Prostate gland (tissue), 2 donors: ENCODE data around the gene ZNF280B. TPM values are rescaled to one million over a fixed set of nuclear protein-coding genes. Genes with fewer than 3 reads are reported as not detected.

ENCODE experiments used
- DNase-seq: peaks from one replicate; pipeline ENCODE4 v3.0.0-alpha.2; 2019; ENCODE audit warnings: low spot score
- H3K27ac ChIP-seq, 2 donors: fragments of 200-600 bp; sonication (generic); 2 replicates each; pipeline ENCODE4 v1.5.1; 2017 to 2019
- H3K27me3 ChIP-seq: fragments of 200-600 bp; sonication (generic); replicated peaks from 2 replicates; pipeline ENCODE4 v1.5.1; 2019; ENCODE audit not compliant: insufficient read depth
- H3K36me3 ChIP-seq, 2 donors: fragments of 200-600 bp; sonication (generic); 1 replicate in 1 of 2; 2 replicates in 1 of 2; pipeline versions ENCODE4 v1.5.1 to v1.8.1; 2017 to 2019
- H3K4me1 ChIP-seq: fragments of 200-600 bp; sonication (generic); replicated peaks from 2 replicates; pipeline ENCODE4 v1.5.1; 2019
- H3K4me3 ChIP-seq, 2 donors: fragments of 200-600 bp; sonication (generic); 2 replicates each; pipeline ENCODE4 v1.5.1; 2017 to 2019
- H3K9me3 ChIP-seq: fragments of 200-600 bp; sonication (generic); 2 replicates; pipeline ENCODE4 v1.5.1; 2017
- CTCF ChIP-seq, 4 experiments: fragments of 200-600 bp in 2 of 4; fragments of 450-650 bp in 2 of 4; sonication (generic) in 2 of 4; IDR thresholded peaks; 1 replicate in 3 of 4; 2 replicates in 1 of 4; pipeline ENCODE4 v1.5.1; 2016 to 2019; ENCODE audit warnings: antibody characterized with exemption in 4 of 4, mild to moderate bottlenecking in 2 of 4, moderate library complexity in 2 of 4
- POLR2A ChIP-seq: fragments of 450-650 bp; IDR thresholded peaks from one replicate; pipeline ENCODE4 v1.6.1; 2016; ENCODE audit warnings: antibody characterized with exemption, mild to moderate bottlenecking
- POLR2AphosphoS5 ChIP-seq: sonication (generic); formaldehyde crosslinking; IDR thresholded peaks from one replicate; pipeline ENCODE4 v1.6.1; 2017; ENCODE audit warnings: antibody characterized with exemption
- WGBS: methylation state at CpG from one replicate; pipeline ENCODE4 v1.1.5; 2018; 5-methylcytosine and 5-hydroxymethylcytosine counted together
- intact Hi-C: fragments of 100-400 bp; cut with DNase I; formaldehyde crosslinking; loops from one replicate; pipeline ENCODE4 v1.14.2; 2022
- total RNA-seq, 2 donors: library from RNA; depleted of rRNA; stranded (reverse); fragments of >200 nt; gene quantifications; one replicate each; pipeline ENCODE4 v1.1.0, GENCODE V29; 2016

The ZNF280B gene
- total RNA-seq, 2 donors from 2014 or later = 0.50 to 33.9 TPM

DNA sequence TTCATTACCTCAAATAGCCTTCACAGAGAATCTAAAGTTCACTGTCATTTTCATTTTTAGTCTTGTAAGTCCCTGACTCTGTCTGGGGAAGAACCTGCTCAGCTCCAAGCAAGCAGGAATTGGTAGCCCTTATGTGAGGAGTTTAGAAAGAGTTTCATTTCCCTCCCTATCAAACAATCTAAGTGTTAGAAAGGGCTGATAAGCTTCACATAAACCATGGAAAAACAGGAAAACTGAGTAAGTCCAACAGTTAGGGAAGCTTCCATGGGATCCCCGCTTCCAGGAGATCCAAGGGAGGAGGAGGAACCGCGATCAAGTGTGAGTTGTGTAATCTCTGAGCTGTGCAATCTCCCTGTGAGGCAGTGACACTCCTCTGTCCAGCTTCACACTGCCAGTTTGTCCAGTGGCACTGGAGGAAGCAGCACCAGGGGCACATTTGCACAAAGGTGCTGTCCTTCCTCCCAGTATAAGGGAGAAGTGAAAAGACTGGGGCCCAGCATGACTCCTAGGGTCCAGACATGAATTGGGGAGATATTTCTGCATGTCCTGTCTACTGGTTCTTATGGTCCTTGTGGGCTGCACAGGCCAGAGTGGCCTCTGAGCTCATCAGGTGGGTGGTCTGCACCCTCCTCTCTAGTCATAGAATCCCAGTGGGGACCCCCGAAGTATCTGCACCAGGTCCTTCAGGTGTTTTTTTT lies 46.2 kb upstream of the ZNF280B start:
- intact Hi-C loops = no loop called here
- no peak overlapping the region for H3K27ac ChIP-seq
- H3K4me1 ChIP-seq = no peaks in the 10 kb centered on the region
- H3K36me3 ChIP-seq = no peaks in the 10 kb centered on the region
- WGBS = 93% methylated on average over 4 of the region's 4 CpGs
- H3K4me3 ChIP-seq = no peak overlapping the region
- H3K27me3 ChIP-seq = no peaks in the 10 kb centered on the region
- TF ChIP-seq POLR2A (no peak), POLR2AphosphoS5 (no peak), CTCF (IDR thresholded peaks at IDR 0.05) (no peak)
- no peak for DNase-seq
- H3K9me3 ChIP-seq = no peaks in the 10 kb centered on the region

- no peaks in the 10 kb centered on the region for H3K36me3 ChIP-seq
- no peak overlapping the region for H3K4me3 ChIP-seq
- 58% methylated on average over 8 of the region's 8 CpGs for WGBS
- no peaks in the 10 kb centered on the region for H3K4me1 ChIP-seq
- no peak overlapping the region for H3K27ac ChIP-seq
- H3K27me3 ChIP-seq = no peaks in the 10 kb centered on the region
- no peak for DNase-seq
- TF ChIP-seq POLR2AphosphoS5 (no peak), CTCF (IDR thresholded peaks at IDR 0.05) (no peak), POLR2A (no peak)
- intact Hi-C loops = no loop called here
- no peaks in the 10 kb centered on the region for H3K9me3 ChIP-seq
These were observed 45.4 kb upstream of the ZNF280B start for GRCh38 chr22:22553735-22554586.

GRCh38 chr22:22553141-22553540 lies 44.6 kb upstream of the ZNF280B start:
- Histone ChIP-seq H3K27ac (no peak overlapping the region), H3K9me3 (no peaks in the 10 kb centered on the region), H3K36me3 (no peaks in the 10 kb centered on the region), H3K4me3 (no peak overlapping the region), H3K27me3 (no peaks in the 10 kb centered on the region), H3K4me1 (no peaks in the 10 kb centered on the region)
- DNase-seq = no peak
- intact Hi-C loops = no loop called here
- WGBS = 90% methylated on average over 1 of the region's 1 CpG
- no peak for TF ChIP-seq POLR2AphosphoS5
- no peak for TF ChIP-seq POLR2A
- no peak for TF ChIP-seq CTCF (IDR thresholded peaks at IDR 0.05)

GRCh38 chr22:22552630-22553029 lies 44.1 kb upstream of the ZNF280B start:
- Histone ChIP-seq H3K36me3 (no peaks in the 10 kb centered on the region), H3K27me3 (no peaks in the 10 kb centered on the region), H3K27ac (no peak overlapping the region), H3K4me1 (no peaks in the 10 kb centered on the region), H3K4me3 (no peak overlapping the region), H3K9me3 (no peaks in the 10 kb centered on the region)
- TF ChIP-seq POLR2AphosphoS5 (no peak), CTCF (IDR thresholded peaks at IDR 0.05) (no peak)
- no peak for DNase-seq
- intact Hi-C loops = no loop called here
- WGBS = 76% methylated on average over 4 of the region's 4 CpGs
